ENCODE measurements around the gene UNKL.
"Not testable (repeated sequence)": the region's sequence is repeated elsewhere in the genome, so short reads cannot be mapped to it uniquely, and the experiment has no call there.

Gene UNKL

DNA sequence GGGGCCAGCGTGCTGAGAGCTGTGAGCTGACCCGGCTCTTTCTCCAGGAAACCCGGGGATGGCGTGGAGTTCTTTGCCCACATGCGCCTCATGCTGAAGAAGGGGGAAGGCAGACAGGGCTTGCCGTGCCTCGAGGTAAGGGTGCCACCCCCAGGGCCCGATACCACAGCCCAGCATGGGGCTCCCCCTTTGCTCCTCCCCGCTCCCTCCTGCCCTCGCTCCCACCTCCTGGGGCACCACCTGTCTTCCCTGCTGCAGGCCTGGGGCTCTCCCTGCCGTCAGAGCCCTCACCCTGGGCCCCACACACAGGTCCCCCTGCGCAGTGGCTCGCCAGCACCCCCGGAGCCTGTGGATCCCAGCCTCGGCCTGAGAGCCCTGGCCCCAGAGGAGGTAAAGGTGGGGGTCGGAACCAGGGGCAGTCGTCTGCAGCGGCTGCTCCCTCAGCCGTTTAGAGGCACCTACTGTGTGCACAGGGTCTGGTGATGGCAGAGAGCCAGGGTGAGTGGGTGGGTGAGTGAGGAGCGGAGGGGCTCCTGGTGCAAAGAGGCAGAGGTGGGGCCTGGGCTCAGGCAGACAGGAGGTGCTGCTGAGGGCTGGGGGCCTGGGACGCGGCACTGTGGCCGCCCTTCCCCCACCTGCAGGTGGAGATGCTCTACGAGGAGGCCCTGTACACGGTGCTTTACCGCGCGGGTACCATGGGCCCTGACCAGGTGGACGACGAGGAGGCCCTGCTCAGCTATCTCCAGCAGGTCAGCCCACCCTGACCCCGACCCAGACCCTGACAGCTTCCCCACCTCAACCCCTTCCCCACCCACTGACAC is 75.4 kb downstream of the UNKL start:
- no peak for DNase-seq (ENCODE audit: low read depth in 2 of 2)

DNA sequence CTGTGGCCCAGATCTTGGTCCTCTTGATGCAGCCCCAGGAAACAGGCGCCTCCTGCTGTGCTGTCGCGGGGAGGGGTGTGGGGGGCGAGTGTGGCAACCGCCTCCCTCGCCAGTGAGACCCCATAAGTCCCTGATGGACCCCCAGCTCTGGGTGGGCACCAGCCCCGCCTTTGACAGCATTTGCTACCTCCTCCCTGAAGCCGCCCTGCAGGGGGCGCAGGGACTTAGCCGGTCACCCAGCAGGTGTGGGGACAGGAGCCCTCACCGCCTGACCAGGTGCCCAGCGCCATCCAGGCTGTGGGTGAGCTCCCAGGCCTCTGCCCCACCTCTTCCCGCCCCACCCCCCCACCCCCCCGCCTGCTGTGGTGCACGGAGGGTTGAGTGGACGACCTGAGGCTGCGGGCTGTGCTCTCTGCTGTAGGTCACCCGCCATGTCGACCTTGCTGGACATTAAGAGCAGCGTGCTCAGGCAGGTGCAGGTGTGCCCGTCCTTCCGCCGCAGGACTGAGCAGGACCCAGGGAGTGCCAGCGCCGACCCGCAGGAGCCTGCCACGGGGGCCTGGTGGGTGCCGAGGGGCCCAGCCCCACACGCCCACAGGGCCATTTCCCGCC is 76.3 kb downstream of the UNKL start:
- no peak for DNase-seq (ENCODE audit: low read depth in 2 of 2)

GRCh38 chr16:1337486-1337885 is 77.0 kb downstream of the UNKL start:
- DNase-seq (ENCODE audit: low read depth in 2 of 2), result no peak

DNA sequence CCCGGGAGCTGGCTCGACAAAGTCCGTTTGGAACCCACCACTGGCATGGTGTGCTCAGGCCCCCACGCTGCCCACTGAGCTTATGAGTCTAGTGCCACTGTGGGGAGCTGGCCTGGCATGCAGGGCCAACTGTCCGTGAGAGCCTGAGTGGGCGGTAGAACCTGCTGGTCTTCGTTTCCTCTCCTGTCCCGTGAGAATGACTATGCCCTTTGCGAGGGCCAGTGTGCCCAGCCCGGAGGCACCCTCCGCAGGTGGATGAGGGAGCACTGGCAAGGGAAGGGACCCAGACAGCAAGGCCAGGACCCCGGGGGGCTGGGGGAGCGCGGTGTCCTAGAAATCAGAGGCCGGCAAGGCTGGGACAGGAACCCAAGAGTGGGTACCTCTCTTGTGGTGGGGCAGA is 77.9 kb downstream of the UNKL start:
- no peak for DNase-seq (ENCODE audit: low read depth in 2 of 2)

GRCh38 chr16:1335996-1336395 is 78.5 kb downstream of the UNKL start:
- DNase-seq (ENCODE audit: low read depth in 2 of 2), result no peak

GRCh38 chr16:1335211-1335971 is 79.1 kb downstream of the UNKL start:
- DNase-seq (ENCODE audit: low read depth in 2 of 2), result no peak

DNA sequence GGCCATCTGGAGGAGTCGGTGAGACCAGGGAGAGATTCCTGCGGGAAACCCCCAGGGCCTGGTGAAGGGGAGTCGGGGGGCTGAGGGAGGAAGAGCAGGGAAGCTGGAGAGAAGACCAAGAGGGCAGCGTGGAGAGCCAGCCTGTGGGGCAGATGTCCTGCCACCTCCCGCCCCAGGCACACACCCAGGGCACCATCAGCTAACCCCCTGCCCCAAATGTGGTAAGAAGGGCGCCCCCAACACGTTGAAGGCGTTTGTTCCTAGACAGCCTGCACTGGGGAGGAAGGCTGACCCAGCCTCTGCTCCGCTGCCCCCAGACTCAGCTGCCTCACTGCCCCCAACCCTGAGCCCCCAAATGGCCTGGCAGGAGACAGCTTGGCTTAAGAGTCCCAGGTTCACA is 79.8 kb downstream of the UNKL start:
- DNase-seq (ENCODE audit: low read depth in 2 of 2), result no peak

DNA sequence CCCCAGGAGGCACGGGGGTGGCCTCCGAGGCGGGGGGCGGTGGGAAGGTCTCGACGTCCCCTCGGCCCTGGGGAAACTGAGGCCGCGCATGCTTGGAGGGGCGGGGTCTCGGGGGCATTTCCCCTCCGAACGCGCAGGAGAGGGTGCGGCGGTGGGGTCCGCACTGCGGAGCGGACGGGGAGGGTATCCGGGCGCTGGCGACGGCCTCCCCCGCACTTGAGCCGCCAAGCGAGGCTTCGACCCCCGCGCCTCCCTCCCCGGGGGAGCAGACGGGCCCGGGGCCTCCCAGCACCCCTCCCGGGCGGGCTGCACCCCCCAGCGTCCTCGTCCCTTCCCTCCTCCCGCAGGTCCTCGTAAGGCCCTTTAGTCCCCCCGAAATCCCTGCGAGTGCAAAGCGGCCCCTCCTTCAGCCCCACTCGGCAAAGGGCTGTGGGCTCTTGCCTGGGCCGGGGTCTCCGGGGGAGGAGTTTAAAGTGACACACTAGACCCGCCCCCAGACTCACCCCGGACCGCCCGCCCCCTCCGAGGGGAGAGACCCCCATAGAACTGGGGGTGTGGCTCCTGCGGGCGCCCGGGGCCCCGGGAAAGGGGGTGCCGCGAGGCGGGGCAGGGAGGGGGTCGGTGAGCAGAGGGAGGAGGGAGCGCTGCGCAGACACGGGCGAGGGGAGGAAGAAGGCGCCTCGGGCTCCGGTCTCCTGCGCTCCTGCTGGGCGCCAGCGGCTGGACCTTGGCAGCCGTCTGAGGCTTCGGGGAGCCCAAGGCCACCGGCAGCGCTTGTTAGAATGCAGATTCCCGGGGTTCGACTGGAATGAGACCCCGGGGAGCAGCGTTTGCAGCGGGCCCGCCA is 80.4 kb downstream of the UNKL start:
- DNase-seq (ENCODE audit: low read depth in 2 of 2), result no peak

DNA sequence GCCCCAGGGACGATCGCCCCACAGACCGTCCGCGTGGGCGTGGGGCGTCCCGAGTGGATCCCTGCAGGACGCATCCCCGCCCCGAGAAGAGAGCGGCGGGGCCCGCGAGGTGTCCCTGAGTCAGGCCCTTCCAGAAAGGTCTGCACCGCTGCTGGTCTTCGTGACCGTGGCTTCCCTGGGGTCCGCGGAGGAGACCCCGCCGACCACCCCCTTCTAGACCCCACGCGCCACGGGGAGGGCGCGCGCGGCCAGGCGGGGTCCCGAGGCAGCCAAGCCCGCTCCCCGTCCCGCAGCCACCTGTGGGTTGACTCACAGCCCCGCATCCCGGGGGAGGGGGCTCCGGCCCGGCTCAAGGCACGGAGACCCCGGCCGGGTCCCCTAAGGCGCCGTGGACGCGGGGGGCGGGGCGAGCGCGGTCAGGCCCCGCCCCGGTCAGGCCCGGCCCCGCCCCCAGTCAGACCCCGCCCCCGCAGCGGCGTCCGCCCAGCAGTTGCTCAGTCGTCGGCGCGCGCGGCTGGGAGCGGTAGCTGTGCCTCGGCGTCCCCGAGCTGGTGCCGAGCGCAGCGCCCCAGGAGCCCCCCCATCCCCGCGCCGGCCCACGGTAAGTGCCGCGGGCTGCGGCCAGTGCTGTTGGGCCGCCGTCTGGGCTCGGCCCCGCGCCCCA is 81.2 kb downstream of the UNKL start, which contains the start of gene BAIAP3:
TSS of gene BAIAP3 (plus strand) at position 497 of the 664 bp plus-strand sequence. CDS start 4,905 bp downstream, outside the sequence.
- peak; percentile 44 to 56 for DNase-seq (ENCODE audit: low read depth in 2 of 2)

GRCh38 chr16:1332618-1333148 is 81.8 kb downstream of the UNKL start:
- DNase-seq (ENCODE audit: low read depth in 2 of 2), result no peak

DNA sequence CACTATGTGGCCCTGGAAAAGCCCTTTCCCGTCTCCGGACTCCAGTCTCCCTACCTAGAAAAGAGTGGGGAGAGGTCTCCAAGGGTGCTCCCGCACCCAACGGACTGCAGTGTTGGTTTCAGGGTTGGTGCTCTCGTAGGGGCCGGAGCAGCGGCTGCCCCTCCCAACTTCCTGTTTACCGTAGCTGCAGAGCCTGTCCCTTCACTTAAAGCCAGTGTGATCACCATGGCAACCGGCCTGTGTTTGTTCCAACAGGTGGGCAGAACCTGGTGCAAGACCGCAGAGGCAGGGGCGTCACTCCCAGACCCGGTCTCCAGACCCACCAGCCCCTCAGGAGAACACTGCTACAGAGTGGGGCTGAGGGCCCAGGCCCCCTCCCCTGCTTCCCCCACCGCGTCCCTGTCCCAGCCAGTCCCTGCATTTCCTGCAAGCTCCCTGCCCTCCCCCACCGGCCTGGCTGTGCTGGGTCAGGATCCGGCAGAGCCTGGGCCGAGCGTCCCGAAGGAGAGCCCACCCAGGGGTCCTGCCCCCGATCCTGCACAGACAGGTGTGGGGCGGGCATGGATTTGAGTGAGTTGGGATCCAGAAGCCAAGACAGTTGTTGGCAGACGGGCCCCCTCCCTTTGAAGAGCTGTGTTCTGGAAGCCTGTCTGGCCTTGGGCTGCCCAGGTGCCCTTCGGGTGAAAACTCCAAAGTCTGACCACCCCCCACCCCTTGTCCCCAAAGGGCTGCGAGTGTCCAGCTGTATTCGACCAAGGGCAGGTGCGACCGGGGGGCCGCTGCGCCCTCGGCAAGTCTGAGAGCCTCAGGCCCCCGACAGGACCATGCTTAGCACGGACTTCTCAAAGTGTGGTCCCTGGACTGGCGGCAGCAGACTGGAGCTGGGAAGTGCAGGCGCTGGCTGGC is 82.5 kb downstream of the UNKL start:
- DNase-seq (ENCODE audit: low read depth in 2 of 2), result no peak

- DNase-seq (ENCODE audit: low read depth in 2 of 2), result no peak
Measured at GRCh38 chr16:1330931-1331711, 83.4 kb downstream of the UNKL start.

DNA sequence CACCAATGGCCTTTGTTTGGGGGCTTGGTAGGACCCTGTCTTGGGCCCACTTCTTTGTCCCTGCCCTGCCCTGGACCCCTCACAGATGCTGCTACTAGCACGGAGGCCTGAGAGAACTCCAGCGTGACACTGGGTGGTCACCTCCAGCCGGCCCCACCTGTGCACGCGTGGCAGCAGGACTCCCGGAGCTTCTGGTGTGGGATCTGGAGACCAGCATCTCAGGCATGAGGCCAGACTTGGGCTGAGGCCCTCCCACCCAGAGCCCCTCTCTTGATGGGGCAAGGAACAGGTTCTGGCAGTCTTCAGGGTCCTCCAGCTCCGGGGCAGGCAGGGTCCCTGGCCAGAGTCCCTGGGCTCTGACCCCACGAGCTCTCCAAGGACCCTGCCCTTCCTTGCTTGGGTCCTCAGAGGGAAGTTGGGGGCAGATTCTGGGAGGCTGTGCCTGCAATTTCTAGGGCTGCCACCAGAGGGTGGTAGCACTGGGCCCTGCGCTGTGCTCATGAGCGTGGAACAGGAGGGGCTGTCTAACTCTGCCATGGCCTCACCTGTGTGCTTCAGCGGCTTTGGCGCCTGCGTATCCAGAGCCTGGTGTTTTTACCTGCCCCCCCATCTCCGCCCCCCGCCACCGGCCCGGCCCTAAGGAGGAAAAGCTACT is 84.1 kb downstream of the UNKL start:
- no peak for DNase-seq (ENCODE audit: low read depth in 2 of 2)

- not testable (repeated sequence) for DNase-seq (ENCODE audit: low read depth in 2 of 2)
Measured at GRCh38 chr16:1328961-1329360, 85.5 kb downstream of the UNKL start.

- not testable (repeated sequence) for DNase-seq (ENCODE audit: low read depth in 2 of 2)
Measured at GRCh38 chr16:1328136-1328535, 86.4 kb downstream of the UNKL start.

DNA sequence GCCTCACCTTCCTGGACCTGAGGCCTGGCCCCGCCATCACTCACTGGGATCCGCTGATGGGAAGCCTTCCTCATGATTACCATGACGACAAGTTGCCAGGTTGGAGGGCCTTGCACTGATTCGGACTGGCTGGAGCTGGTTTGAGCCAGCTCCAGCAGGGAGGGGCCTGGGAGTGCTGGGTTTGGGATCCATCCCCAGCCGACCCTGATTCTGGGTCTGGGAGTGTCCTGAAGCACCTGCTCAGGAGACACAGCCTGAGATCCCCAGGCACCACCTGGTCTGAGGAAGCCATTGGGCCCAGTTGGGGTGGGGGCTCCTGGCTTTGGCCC is 86.9 kb downstream of the UNKL start:
- DNase-seq (ENCODE audit: low read depth in 2 of 2), result no peak

DNA sequence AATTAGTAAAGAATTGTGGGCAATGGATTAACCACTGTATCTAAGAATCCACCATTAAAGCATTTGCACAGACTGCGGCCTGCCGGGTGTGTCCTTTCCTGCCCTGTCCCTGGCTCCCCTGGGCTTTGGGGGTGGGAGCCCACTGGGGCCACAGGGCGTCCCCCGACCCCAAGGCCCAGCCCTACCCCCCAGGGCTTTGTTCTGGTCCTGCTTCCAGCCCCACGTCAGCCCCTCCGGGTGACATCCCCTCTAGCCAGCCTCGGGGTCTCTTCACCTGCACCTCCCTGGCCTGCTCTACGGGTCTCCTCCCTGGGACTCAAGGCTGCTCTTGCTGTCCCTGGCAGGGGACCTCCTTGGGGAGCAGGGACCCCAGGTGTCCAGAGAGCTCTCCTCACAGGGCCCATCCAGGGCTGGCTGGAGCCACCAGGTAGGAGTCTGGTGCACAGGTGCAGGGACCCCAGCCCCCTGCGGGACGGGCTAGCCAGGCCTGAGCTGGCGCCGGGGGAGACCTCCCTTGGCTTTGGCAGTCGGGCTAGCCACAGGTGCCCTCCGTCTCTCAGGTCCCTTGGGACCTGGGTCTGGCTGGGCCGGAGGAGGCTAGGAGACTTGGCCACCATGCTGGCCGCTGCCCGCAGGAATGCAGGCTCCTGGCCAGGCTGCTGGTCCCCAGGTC is 87.4 kb downstream of the UNKL start:
- DNase-seq (ENCODE audit: low read depth in 2 of 2), result no peak

GRCh38 chr16:1326391-1326790 is 88.1 kb downstream of the UNKL start:
- no peak for DNase-seq (ENCODE audit: low read depth in 2 of 2)
